ENCODE measurements around the gene HOXA4. TPM values are rescaled to one million over a fixed set of nuclear protein-coding genes. Genes with fewer than 3 reads are reported as not detected.

The HOXA4 gene
- total and polyA plus RNA-seq, 2 of the 4 experiments (the other 2 are of a cell fraction), result 0.36 to 8.0 TPM

DNA sequence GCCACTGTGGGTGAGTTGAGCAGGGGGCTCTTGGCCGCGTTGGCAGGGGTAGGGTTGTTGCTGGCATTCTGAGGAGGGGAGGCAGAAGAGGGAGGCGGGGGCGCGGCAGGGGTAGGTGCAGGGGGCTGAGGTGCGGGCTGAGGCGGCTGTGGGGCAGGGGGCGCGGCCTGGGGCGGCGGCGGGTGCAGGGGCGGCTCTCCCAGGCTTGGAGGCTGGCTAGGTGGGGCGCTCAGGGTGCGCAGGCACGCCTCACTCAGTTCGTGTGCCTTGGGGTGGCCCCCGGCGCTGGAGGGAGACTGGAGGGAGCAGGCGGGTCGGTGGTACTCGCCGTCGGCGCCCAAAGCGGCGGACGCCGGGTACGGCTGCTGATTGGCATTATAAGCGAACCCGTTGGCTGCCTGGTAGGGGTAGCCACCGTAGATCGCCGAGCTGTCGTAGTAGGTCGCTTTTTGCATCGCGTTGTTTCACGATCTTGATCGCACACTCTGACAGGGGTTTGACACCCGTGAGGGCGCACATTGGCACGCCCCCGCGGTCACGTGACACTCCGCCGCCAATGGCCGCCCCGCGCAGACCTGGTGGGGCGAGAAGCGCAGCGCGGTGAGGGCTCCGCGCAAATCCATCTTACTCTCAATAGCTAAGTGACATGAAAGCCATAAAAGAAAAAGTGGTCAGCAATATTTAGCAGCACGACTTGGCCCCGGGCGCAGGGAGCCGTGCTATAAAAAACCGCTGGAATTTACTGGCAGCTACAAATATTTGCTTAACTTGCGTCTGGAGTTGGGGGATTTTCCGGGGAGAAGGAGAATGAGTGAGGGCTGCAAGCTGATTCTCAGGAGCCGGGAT is 20.1 kb downstream of the HOXA4 start:
- Histone ChIP-seq H3K56ac (ENCODE audit: extremely low read depth, insufficient read depth, low read length) (0 out of 2 replicates have a peak overlapping the region, but pooled peaks have one; percentile 50), H3K4me3 (ENCODE audit: insufficient read depth, low read depth, low read length) (peak overlapping the region; percentile 13; the same call in 1 of the 2 replicates), H4K5ac (ENCODE audit: low read depth, low read length) (peak overlapping the region; percentile 36; the same call in 1 of the 2 replicates), H2BK120ac (ENCODE audit: low read depth, low read length) (peak overlapping the region; percentile 67), H3K79me1 (ENCODE audit: low read depth in 1 of 2, low read length in 2 of 2) (peaks cover 0 to 37% of the 10 kb centered on the region in 2 experiments; a peak in 2 of 4 replicates), H3K23ac (ENCODE audit: low read depth, low read length) (peak overlapping the region; percentile 98), H3K9me1 (ENCODE audit: insufficient read depth, low read length) (peaks cover 13% of the 10 kb centered on the region; the same call in 1 of the 2 replicates), H4K91ac (ENCODE audit: insufficient read depth, low read depth, low read length) (peak overlapping the region; percentile 68), H3K14ac (replicated peaks; ENCODE audit: low read depth, low read length) (peak overlapping the region; percentile 80), H3K27ac (ENCODE audit: insufficient read depth, low read length) (peak overlapping the region; percentile 98), H4K8ac (ENCODE audit: low read depth in 2 of 2, low read length in 2 of 2) (peak overlapping the region; percentile 47 to 60; a peak in 3 of 4 replicates), H3K4me1 (ENCODE audit: control insufficient read depth, insufficient read depth, low read length) (peaks cover 32% of the 10 kb centered on the region), H3K4ac (ENCODE audit: low read depth, low read length) (peak overlapping the region; percentile 92), H3K4me2 (ENCODE audit: low read depth, low read length) (peak overlapping the region; percentile 98), H3K9me3 (ENCODE audit: control insufficient read depth, insufficient read depth, low read length) (no peaks in the 10 kb centered on the region), H2BK15ac (ENCODE audit: low read depth, low read length) (peak overlapping the region; percentile 15; the same call in 1 of the 3 replicates), H3K27me3 (ENCODE audit: control insufficient read depth, insufficient read depth, low read length) (no peaks in the 10 kb centered on the region), H4K20me1 (ENCODE audit: insufficient read depth, low read length) (peaks cover 16% of the 10 kb centered on the region), H2AK9ac (replicated peaks; ENCODE audit: low read depth, low read length, poor library complexity) (peak overlapping the region; percentile 79), H3K9ac (ENCODE audit: low read depth, low read length) (peak overlapping the region; percentile 95), H3K36me3 (ENCODE audit: control insufficient read depth, insufficient read depth, low read length) (peaks cover 9% of the 10 kb centered on the region; the same call in 1 of the 2 replicates), H2BK5ac (ENCODE audit: low read depth, low read length, poor library complexity, severe bottlenecking) (peak overlapping the region; percentile 95), H2AFZ (replicated peaks; ENCODE audit: low read length, poor library complexity) (peak overlapping the region; percentile 81), H2AK5ac (ENCODE audit: low read depth, low read length) (peak overlapping the region; percentile 62; the same call in 1 of the 2 replicates), H3K18ac (ENCODE audit: low read depth, low read length) (peak overlapping the region; percentile 45; the same call in 1 of the 2 replicates), H2BK20ac (ENCODE audit: low read depth, low read length) (peak overlapping the region; percentile 68)
- ATAC-seq (ENCODE audit: low read depth) (peak; percentile 13), DNase-seq (peak; percentile 92)
- intact Hi-C loops (cut with micrococcal nuclease) (no loop called here), in situ Hi-C loops (cut with MboI; ENCODE audit: low sequenced_read_pairs) (no loop called here), dilution Hi-C loops (cut with HindIII; ENCODE audit: low sequenced_read_pairs, unreplicated experiment) (no loop called here)
- BruUV-seq (replicated peaks), result no TSS peak
- CTCF ChIA-PET, result interaction anchor here (0.8 to 1.4 kb wide), 4 partner anchors 12 to 411 kb away, joined by 3 to 9 read pairs (median 4); no protein-coding TSS in a partner anchor
- WGBS, 2 experiments (ENCODE audit: extremely low coverage in 2 of 2, insufficient read length in 1 of 2), result 8% methylated on average over 26 of the region's 66 CpGs; no CpG with 5 or more reads in 1 of the 2 experiments
- POLR2A ChIA-PET (ENCODE audit: unreplicated experiment), result interaction anchor here (0.6 to 1.1 kb wide), 3 partner anchors 9 to 14 kb away, joined by 3 to 10 read pairs (median 3); no protein-coding TSS in a partner anchor
- TF ChIP-seq FOS (IDR thresholded peaks at IDR 0.05; ENCODE audit: low read depth, low read length), result peak; percentile 39; the same call in 1 of the 2 replicates
- TF ChIP-seq RAD21 (IDR thresholded peaks at IDR 0.05; ENCODE audit: low read length), result no peak
- TF ChIP-seq, protein P1, sequence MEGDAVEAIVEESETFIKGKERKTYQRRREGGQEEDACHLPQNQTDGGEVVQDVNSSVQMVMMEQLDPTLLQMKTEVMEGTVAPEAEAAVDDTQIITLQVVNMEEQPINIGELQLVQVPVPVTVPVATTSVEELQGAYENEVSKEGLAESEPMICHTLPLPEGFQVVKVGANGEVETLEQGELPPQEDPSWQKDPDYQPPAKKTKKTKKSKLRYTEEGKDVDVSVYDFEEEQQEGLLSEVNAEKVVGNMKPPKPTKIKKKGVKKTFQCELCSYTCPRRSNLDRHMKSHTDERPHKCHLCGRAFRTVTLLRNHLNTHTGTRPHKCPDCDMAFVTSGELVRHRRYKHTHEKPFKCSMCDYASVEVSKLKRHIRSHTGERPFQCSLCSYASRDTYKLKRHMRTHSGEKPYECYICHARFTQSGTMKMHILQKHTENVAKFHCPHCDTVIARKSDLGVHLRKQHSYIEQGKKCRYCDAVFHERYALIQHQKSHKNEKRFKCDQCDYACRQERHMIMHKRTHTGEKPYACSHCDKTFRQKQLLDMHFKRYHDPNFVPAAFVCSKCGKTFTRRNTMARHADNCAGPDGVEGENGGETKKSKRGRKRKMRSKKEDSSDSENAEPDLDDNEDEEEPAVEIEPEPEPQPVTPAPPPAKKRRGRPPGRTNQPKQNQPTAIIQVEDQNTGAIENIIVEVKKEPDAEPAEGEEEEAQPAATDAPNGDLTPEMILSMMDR (conservative IDR thresholded peaks at IDR 0.05; ENCODE audit: low read depth, low read length), result no peak
- TF ChIP-seq, protein P2, sequence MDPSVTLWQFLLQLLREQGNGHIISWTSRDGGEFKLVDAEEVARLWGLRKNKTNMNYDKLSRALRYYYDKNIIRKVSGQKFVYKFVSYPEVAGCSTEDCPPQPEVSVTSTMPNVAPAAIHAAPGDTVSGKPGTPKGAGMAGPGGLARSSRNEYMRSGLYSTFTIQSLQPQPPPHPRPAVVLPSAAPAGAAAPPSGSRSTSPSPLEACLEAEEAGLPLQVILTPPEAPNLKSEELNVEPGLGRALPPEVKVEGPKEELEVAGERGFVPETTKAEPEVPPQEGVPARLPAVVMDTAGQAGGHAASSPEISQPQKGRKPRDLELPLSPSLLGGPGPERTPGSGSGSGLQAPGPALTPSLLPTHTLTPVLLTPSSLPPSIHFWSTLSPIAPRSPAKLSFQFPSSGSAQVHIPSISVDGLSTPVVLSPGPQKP (IDR thresholded peaks at IDR 0.05; ENCODE audit: borderline replicate concordance, low read depth, low read length), result no peak
- TF ChIP-seq NFE2L2 (IDR thresholded peaks at IDR 0.05; ENCODE audit: low read depth, low read length), result 0 out of 2 replicates have a peak, but pooled peaks have one; percentile 6
- TF ChIP-seq MAZ (IDR thresholded peaks at IDR 0.05; ENCODE audit: borderline replicate concordance, low read depth, low read length), result peak; percentile 40; the same call in 1 of the 2 replicates
- TF ChIP-seq, protein P3, sequence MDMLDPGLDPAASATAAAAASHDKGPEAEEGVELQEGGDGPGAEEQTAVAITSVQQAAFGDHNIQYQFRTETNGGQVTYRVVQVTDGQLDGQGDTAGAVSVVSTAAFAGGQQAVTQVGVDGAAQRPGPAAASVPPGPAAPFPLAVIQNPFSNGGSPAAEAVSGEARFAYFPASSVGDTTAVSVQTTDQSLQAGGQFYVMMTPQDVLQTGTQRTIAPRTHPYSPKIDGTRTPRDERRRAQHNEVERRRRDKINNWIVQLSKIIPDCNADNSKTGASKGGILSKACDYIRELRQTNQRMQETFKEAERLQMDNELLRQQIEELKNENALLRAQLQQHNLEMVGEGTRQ (IDR thresholded peaks at IDR 0.05; ENCODE audit: low read depth, low read length), result peak; percentile 95
- no peak for TF ChIP-seq CEBPB (IDR thresholded peaks at IDR 0.05; ENCODE audit: low read depth, low read length)
- TF ChIP-seq MAFK (IDR thresholded peaks at IDR 0.05; ENCODE audit: low read depth, low read length), result no peak; the same call in 1 of the 2 replicates
- TF ChIP-seq BHLHE40 (IDR thresholded peaks at IDR 0.05; ENCODE audit: low read depth, low read length), result peak; percentile 85
- no peak for TF ChIP-seq POLR2A (IDR thresholded peaks at IDR 0.05; ENCODE audit: low read depth, low read length)
- no peak for TF ChIP-seq RFX5 (IDR thresholded peaks at IDR 0.05; ENCODE audit: low read depth, low read length)
- no peak for TF ChIP-seq CHD1 (IDR thresholded peaks at IDR 0.05; ENCODE audit: low read depth, low read length)

All from IMR-90 (cell line).